ENCODE data around the gene FOXM1.

- TF ChIP-seq EZH2 (IDR thresholded peaks at IDR 0.05; ENCODE audit: borderline replicate concordance, low read depth, low read length, severe bottlenecking) (no peak), CTCF (IDR thresholded peaks at IDR 0.05; ENCODE audit: borderline replicate concordance, extremely low read depth, low read length, poor library complexity, severe bottlenecking) (no peak)
Measured at GRCh38 chr12:2834581-2835491, 42.1 kb downstream of the FOXM1 start, which contains the start of gene NRIP2.
